GM19372 (cell line): ENCODE results near the gene TAAR9.

Experiments
- ATAC-seq: cut with Tn5 transposase; IDR thresholded peaks from one replicate; pipeline ENCODE4 v1.9.1; 2021; ENCODE audit warnings: mild to moderate bottlenecking, low read depth, moderate library complexity; ENCODE audit not compliant: unreplicated experiment

Gene TAAR9, protein sequence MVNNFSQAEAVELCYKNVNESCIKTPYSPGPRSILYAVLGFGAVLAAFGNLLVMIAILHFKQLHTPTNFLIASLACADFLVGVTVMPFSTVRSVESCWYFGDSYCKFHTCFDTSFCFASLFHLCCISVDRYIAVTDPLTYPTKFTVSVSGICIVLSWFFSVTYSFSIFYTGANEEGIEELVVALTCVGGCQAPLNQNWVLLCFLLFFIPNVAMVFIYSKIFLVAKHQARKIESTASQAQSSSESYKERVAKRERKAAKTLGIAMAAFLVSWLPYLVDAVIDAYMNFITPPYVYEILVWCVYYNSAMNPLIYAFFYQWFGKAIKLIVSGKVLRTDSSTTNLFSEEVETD

DNA sequence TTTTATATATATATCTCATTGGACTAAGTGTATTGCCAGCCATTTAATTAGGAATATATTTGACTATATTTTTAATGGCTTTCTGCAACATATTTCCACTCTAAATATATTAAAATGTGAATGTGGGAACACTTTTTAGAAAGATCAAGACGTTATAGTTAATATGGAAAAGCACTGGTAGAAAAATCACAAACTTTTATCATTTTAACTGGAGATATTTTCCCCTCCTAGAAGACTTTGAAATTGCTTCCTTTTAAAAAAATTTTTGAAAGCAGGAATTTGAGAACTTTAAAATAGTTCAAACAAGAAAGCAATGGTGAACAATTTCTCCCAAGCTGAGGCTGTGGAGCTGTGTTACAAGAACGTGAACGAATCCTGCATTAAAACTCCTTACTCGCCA, at the start of gene TAAR9:
TAAR9 (plus strand) TSS at position 301 of the 400 bp plus-strand sequence; CDS start at position 314, 13 bp downstream.
- ATAC-seq, result no peak

DNA sequence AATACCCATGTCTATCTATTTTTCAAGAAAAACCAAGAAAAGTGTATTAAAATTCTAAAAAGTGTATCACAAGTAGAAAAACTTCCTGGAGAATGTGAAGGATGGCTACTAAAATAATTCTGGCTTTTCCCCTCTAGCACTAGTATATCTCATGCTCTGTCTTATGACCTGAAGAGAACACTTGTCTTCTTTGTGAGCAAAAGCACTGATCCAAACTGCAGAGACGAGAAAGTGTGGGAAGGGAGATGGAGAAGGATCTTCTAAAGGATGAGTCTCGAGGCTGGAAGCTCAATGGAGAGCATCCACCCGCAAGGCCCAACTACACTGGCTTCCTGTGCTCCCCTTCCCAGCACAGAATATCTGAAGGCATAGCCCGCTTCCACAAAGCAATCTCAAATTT, 48.7 kb upstream of the TAAR9 start:
- no peak for ATAC-seq

DNA sequence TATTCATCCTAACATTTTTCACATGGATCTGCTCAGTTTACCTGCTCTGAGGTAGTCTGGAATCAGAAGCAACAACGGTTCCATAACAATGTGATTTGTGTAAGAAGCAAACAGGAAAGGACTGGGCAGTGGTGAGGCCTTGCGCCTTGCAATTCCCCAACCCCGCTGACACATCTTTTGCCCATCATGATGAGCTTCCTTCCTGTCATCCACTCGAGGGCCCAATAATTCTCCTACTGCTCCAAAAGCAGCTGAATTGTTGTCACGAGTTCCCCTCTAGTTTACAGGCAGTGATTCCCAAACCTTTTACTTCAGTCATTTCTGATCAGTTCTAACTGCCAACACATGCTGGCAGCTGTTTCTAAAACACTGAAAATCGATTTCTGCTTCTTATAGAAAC, 48.1 kb upstream of the TAAR9 start:
- ATAC-seq, result no peak

DNA sequence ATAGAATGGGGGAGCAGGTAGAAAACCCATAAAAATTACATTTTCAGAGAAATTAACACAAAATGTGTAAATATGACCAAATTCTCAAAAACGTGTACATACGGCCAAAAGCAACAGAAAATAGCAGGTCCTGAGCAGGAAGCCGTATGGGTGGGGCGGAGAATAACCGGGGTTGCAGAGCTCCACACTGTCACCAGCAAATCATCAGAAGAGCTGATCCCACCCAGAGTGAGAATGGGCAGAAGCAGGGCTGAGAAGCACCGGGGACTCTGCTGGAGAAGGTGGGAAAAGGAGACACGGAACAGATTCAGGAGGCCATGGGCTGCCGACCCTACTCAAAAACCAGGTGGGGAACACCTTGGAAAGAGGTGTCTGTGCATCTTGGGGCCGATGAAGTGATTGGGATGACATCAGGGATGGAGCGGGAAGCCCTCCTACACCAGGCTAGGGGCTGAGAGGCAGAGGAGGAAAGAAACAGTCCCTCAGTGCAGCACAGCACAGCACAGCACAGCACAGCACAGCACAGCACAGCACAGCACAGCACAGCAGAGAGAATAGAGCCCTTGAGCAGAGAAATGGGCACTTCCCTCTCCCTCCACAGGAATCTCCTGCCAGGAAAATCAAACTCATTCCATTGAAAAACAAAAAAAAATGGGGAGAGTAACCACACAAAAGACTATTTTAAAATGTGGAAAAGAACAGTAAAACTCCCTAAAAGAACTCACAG, 47.4 kb upstream of the TAAR9 start:
- peak; percentile 55 for ATAC-seq

DNA sequence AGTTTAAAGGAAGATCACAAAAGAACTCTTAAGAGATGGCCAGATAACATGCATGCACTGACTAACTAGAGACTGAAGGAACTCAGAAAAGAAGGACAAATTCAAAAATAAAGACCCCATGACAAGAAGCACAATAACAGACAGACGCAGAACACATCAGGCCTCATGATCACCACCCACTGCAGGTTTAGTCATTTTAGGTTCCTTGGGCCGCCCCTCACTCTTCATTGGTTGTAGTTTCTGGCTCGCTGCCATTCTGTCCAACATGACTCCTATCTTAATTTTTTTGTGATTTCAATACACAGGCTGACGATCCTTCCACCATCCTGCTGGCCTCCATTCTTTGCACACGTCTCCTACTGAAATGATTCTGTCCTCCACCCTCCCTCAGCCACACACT, 46.8 kb upstream of the TAAR9 start:
- no peak for ATAC-seq

DNA sequence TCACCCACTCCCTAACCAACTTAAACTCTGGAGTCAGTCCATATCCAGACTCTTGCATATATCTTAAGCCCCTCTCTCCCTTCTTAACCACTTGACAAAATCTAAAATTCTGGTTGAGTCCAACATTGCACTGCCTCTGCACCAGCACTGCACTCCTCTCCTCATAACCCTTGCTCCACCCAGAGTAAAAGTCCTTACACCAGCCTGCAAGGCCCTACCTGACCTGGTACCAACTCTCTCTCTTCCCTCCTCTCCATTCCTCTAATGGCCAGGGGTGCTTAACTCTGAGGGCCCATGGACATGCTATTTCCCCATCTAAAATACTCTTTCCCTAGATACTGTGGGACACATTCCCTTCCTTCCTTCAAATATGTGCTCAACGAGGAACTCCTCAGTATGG, 46.2 kb upstream of the TAAR9 start:
- no peak for ATAC-seq

DNA sequence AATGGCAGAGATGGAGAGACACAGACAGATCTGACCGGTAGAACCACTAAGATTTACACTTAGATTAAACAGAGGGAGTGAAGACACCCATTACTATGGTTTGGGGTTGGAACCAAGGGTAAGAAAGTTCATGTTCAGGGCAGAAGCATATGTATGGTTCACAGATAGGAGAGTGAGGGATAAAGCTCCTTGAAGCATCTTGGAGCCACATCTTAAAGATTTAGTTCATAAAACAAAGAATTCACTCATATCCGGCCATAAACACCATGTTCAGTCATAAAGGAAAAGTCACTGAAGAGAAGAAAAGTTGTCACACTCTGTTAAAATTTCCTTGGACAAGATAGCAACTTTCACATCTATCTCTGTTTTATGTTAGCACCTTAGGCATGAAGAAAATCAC, 43.1 kb upstream of the TAAR9 start:
- ATAC-seq, result no peak

DNA sequence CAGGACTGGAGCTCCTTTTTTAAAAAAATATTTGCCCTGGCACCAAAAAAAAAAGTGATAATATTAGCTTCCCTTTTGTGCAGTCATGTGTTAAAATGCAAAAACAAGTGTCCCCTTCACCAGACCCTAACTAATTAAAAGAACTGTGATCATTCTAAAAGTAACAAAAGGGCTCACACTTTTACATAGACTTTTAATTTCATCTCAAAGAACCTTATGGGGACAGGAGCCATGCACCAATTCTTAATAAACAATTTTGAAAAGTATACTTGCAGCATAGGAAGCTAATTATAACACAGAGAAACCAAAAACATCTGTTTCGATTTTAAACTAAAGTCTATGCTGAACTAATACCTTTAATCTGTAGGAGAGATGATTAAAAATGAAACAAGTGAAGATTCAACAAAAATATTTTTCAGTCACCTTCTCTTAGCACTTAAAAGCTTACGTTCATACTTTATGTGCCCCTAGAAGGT, 42.4 kb upstream of the TAAR9 start:
- ATAC-seq, result peak; percentile 51

DNA sequence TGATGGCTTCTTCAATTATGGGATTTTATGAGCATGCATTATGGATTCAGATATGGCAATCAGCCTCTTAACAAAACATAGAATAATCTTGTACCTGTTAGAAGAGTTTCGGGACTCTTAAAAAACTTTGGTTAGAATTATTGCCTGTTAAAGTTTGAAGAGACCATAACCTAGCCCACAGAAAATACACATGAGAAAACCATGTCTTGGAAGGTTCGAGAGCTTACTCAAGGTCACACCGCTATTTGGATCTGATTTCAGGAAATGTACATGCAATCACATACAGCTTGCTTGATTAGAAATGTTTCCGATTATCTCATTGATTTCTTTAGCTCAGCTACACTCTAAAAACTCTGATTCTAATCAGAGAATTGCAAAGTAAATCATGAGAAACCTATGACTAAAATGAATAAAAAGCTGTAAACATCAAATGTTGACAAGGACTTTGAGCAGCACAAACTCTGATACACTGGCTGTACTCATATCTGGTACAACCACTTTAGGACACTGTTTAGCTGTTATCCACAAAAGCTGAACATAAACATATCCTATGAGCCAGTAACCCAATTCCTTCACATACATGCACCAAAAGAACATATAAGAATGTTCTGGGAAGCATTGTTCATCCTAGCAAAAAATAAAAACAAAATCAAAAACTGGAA, 41.4 kb upstream of the TAAR9 start:
- ATAC-seq, result no peak

DNA sequence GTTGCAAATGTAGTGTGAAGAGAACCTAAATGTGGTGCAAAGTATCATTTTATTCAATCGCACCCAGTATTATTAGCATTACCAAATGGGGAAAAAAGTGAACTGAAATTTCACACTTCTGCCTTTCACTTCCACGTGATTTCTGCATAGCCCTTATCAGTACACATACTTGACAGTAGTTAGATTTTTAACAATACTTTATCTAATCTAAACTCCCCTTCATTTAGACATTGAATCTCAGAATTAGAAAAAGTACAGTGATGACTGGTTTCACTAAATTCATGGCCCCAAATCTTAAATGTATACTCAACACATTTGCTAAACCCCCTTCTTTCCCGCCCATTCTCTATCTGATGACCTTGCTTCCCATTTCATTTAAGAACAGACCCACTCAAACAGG, 39.4 kb upstream of the TAAR9 start:
- peak; percentile 53 for ATAC-seq

DNA sequence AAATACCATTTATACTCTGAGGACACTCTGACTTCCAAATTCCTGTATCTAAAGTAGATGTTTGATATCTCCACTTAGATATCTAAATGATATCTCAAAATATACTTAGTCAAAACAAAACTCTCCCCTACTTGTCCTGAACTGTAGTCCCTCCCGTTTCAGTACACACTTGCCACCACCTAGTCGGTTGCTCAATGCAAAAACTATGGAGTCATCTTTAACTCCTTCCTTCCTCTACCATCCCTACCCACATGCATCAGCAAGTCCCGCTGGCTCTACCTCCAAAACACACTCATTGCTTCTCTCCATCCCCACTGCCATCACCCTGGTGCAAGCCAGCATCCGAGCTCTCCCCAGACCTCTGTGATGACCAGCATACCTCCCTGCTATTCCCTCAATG, 38.3 kb upstream of the TAAR9 start:
- ATAC-seq, result no peak

DNA sequence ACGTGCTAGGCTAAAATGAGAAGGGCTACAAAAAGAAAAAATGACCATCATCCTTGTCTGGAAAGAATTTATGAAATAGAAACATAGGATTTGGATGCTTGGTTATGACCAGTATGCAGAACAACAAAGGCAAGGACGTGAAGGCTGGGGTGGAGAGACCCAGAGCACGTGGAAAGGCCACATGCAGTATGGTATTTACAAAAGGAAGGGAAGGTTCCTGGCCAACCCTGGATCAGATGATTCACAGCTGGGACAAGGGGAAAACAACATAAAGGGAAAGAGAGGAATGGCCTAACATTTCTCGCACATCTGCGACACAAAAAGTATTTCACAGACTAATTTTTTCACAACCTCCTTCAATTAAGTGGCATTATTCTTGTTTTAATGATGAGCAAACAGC, 33.3 kb upstream of the TAAR9 start:
- ATAC-seq, result no peak

DNA sequence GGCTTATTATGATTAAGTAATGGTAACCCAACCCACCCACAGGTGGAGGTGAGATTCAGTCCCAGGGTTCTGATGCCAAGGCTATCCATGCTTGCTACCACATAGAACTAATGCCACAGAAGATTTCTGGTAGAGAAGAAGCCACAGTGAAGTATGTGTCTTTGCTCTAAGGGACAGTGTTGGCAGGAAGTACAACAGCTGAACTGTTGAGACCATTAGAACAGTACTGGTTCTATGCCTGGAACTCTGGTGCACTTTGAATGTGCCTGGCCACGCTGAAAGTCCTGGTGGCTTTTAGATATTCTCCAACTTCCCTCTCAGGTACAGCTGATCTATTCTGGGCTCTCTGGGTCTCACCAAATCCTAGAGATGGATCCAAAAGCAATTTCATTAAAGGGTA, 32.9 kb upstream of the TAAR9 start:
- no peak for ATAC-seq

DNA sequence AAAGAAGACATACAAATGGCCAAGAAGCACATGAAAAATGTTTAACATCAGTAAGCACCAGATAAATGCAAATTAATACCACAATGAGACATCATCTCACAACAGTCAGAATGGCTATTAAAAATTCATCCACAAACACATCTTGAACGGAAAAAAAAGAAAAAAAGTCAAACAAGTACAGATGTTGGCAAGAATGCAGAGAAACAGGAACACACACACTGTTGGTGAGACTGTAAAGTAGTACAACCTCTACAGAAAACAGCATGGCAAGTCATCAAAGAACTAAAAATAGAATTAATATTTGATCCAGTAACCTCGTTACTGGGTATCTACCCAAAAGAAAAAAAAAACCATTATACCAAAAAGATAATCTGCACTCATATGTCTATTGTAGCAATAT, 31.6 kb upstream of the TAAR9 start:
- no peak for ATAC-seq

DNA sequence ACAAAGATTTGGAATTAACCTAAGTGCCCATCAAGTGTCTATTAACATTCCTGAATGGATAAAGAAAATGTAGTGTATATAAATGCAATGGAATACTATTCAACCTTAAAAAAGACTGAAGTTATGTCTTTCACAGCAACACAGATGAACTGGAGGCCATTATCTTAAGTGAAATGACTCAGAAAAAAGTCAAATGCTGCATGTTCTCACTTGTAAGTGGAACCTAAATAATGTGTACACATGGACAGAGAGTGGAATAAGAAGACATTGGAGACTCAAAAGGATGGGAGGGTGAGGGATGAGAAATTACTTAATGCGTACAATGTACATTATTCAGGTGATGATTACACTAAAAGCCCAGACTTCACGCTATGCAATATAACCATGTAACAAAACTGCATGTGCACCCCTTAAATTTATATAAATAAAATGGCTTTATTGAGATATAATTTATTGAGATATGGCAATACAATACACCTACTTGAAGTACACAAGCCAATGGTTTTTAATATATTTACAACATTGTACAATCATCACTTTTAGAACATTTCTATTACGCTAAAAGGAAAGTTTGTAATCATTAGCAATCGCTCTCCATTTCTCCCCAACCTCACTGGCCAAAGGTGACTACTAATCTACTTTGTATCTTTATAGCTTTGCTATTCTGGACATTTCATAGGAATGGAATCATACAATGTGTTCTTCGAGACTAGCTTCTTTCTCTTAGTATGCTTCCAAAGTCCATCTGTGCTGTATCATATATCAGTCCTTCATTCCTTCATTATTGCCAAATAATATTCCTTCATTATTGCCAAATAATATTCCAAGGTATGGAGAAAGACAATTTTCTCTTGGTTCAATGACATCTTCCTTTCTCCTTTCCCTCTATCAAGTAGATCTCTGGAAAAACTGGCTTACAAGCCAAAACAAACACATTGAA, 30.9 kb upstream of the TAAR9 start:
- no peak for ATAC-seq

DNA sequence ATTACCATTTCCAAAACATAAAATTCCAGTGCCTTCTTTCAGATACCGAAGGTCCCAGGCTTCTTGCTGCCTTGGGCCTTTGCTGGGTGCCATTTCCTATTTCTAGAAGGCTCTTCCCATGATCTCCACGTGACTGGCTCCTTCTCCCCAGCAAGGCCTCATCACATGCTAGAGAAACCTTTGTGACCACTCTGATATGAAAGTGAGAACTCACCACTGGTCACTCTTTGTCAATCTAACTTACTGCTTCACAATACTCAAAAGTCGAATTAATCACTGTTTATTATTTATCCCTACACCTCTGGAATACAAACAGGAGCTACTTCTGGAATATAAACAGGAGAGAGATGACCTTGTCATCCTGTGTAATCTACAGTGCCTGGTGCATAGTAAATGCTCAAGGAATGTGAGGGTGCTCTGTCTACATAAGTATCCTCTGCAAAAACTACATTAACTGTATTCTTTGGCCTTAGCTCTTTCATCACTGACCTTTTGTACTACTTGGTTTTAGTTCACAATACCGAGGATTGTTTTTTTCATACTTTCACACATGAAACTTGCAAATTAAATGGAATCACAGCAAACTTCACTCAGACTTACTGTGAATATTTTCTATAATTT, 26.8 kb upstream of the TAAR9 start:
- ATAC-seq, result no peak

DNA sequence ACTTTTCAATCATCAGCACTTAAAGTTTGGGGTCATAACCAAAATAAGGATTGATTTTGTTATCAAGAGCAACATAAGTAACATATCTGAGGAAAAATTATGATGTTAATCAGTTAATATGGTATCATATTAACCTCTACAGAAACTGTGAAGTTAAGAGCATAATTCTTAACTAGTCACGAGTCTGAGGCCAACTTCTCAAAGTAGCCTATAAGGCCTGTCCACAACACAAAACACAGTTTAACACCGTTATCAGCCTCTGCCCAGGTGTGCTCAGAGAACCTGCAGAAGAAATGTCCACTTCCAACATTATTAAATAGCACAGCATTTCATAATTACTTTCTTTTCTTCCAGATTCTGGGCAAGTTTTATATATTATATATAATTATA, 26.3 kb upstream of the TAAR9 start:
- ATAC-seq, result no peak

DNA sequence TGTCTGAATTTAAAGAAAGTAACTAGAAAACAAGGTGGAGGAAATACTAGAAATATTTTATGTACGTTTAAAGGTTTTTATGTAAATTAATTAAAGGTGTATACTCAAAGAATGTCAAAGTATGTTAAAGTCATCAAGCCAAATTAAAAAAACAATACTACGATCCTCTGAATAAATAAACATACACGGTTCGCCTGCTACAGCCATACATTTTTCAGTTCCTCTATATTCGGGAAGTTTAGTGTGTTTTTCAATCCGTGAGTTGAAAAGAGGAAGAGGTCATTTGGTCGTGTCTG, 25.8 kb upstream of the TAAR9 start:
- no peak for ATAC-seq

DNA sequence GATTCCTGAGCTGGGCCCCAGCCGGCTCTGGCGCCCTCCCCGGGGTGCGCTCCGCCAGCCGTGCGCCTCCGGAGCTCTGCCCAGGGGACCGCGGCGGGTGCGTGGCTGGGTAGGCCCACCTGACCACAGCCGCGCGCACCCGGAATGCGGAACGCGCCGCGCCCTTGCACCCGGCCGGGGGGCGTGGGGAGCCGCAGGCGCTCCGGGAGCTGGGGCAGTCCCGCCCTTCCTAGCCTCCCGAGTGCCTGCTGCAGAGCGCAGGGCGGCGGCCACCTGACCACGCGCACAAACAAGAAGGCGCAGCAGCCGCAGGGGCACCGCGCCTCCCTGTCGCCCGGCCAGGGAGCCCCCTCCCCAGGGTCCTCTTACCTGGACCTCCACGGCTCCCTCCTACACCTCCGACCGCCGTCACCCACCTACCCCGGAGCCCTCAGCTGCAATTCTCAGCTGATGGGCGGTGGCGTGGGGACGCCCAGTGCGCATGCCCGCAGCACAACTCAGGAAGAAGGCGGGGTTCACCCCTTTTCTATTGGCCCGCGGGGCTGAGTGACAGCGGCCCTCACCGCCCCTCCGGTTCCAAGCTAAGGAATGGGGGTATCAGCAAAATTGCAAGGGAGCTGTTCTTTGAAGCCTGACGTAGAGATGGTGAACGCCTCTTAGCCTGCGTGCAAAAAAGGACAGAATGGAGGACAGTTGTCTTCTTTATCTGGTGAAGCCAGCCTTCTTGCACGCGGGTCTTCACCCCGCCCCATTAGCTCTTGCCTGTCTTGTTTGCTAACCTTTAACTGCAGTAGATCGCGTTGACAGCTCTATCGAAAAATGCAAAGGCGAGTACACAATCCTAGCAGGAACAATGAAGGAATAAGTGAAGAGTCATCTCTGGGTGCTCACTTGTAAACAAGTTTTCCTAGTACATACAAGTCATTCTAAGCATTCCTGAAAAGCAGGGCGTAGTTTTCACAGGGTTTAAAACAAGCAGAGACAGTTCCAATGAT, 25.1 kb upstream of the TAAR9 start, which contains the start of gene STX7:
STX7 (minus strand) TSS at position 479 of the 995 bp plus-strand sequence. CDS start 9,586 bp downstream, outside the sequence.
- peak; percentile 86 for ATAC-seq
